ENCODE results near the gene SEC24A. TPM values are rescaled to one million over a fixed set of nuclear protein-coding genes. Genes with fewer than 3 reads are reported as not detected.
A peak's percentile ranks its signal among the peaks of the same experiment; 100 is the strongest.
"Not testable (repeated sequence)": the region's sequence is repeated elsewhere in the genome, so short reads cannot be mapped to it uniquely, and the experiment has no call there.

Gene SEC24A
- total RNA-seq, 2 donors from 2014 or later: 29.9 to 45.4 TPM

DNA sequence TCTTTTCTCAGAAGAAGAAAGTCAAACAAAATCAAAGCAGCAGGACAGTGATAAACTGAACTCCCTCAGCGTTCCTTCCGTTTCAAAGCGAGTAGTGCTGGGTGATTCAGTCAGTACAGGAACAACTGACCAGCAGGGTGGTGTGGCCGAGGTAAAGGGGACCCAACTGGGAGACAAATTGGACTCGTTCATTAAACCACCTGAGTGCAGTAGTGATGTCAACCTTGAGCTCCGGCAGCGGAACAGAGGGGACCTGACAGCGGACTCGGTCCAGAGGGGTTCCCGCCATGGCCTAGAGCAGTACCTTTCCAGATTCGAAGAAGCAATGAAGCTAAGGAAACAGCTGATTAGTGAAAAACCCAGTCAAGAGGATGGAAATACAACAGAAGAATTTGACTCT is 92.5 kb downstream of the SEC24A start:
- no peak for DNase-seq
- H3K9me3 ChIP-seq: no peaks in the 10 kb centered on the region
- no peak overlapping the region for H3K4me3 ChIP-seq
- H3K4me1 ChIP-seq: peaks cover 6% of the 10 kb centered on the region
- no peak overlapping the region for H3K9ac ChIP-seq (ENCODE audit: low read depth in 2 of 2, low read length in 2 of 2)
- TF ChIP-seq CTCF (IDR thresholded peaks at IDR 0.05): no peak
- no peak overlapping the region for H3K27ac ChIP-seq
- intact Hi-C loops (cut with DNase I): no loop called here
- no peaks in the 10 kb centered on the region for H3K27me3 ChIP-seq
- no peaks in the 10 kb centered on the region for H3K36me3 ChIP-seq

GRCh38 chr5:134742134-134742533 is 93.5 kb downstream of the SEC24A start:
- DNase-seq: no peak
- no peak overlapping the region for H3K27ac ChIP-seq

GRCh38 chr5:134749415-134749814 is 100.8 kb downstream of the SEC24A start:
- no peak for DNase-seq

More at GRCh38 chr5:134742134-134742533, 93.5 kb downstream of the SEC24A start:
- intact Hi-C loops (cut with DNase I): no loop called here
- peaks cover 6% of the 10 kb centered on the region for H3K4me1 ChIP-seq
- no peaks in the 10 kb centered on the region for H3K36me3 ChIP-seq
- no peak overlapping the region for H3K9ac ChIP-seq (ENCODE audit: low read depth in 2 of 2, low read length in 2 of 2)
- no peaks in the 10 kb centered on the region for H3K9me3 ChIP-seq
- no peak for TF ChIP-seq CTCF (IDR thresholded peaks at IDR 0.05)
- no peak overlapping the region for H3K4me3 ChIP-seq
- H3K27me3 ChIP-seq: no peaks in the 10 kb centered on the region

DNA sequence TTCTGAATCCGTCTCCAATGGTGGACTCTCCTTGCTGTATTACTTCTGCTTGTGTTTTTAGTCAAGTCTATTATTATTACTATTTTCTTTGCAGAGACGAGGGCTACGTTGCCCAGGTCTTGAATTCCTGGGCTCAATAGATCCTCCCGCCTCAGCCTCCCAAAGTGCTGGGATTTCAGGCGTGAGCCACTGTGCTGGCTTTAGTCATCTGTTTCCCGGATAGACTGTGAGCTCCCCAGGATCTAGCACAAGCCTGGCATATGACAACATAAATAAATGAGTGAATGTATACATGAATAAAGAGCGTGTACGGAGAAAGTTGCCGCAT is 109.6 kb downstream of the SEC24A start:
- peak overlapping the region; percentile 33 to 51 for H3K9ac ChIP-seq (ENCODE audit: low read depth in 2 of 2, low read length in 2 of 2)
- DNase-seq: no peak
- no peaks in the 10 kb centered on the region for H3K27me3 ChIP-seq
- H3K9me3 ChIP-seq: no peaks in the 10 kb centered on the region
- intact Hi-C loops (cut with DNase I): no loop called here
- H3K4me1 ChIP-seq: peaks cover 10% of the 10 kb centered on the region
- TF ChIP-seq CTCF (IDR thresholded peaks at IDR 0.05): no peak
- H3K4me3 ChIP-seq: peak overlapping the region; percentile 85
- peak overlapping the region; percentile 20 for H3K27ac ChIP-seq
- no peaks in the 10 kb centered on the region for H3K36me3 ChIP-seq

More at GRCh38 chr5:134749415-134749814, 100.8 kb downstream of the SEC24A start:
- TF ChIP-seq CTCF (IDR thresholded peaks at IDR 0.05): no peak
- Histone ChIP-seq H3K9me3 (no peaks in the 10 kb centered on the region), H3K27me3 (no peaks in the 10 kb centered on the region), H3K36me3 (no peaks in the 10 kb centered on the region), H3K27ac (no peak overlapping the region), H3K4me1 (no peaks in the 10 kb centered on the region), H3K9ac (ENCODE audit: low read depth in 2 of 2, low read length in 2 of 2) (no peak overlapping the region), H3K4me3 (no peak overlapping the region)
- intact Hi-C loops (cut with DNase I): no loop called here

DNA sequence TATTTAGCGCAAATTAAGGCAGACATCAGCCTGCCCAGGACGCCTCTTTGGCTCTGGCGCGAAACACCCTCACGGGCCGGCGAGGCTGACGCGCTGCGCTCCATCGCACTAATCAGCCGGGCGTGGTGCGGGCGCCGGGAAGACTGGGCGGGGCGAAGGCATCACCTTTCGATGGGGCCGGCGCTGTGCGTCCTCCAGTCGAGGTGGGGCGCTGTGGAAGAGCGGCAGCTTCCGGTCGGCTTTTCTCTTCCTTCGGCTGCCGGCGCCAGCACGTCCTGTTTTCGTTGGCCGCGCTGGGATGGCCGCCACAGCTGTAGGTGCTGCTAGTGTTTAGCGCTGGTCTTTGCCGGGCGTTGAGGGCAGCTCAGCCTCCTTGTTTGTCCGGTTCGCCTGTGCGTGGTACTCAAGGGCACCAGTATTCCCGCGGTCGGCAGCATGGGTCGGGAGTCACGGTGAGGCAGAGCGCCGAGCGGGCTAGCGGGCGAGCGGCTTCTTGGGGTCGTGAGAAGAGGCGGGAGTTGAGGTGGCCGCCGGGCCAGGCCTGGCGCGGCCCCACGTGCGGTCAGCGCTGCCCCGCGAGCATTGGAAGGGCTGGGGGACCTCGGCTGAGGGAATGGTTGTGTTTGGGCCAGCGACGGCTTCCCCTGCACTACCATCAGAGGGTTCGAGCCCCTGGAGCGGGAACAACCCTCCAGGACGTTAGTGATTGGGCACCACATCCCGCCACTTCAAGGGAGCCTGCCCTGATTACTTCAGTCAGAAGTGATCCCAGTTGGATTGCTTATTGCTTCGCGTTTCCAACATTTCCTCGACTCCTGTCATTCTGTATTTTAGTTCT is 110.1 kb downstream of the SEC24A start, which contains the start of gene DDX46:
DDX46 (plus strand) TSS at position 276 of the 838 bp plus-strand sequence; CDS start at position 436, 160 bp downstream.
- H3K27me3 ChIP-seq: no peaks in the 10 kb centered on the region
- no peaks in the 10 kb centered on the region for H3K9me3 ChIP-seq
- peak within 1 kb of the TSS; percentile 68 to 91 for H3K9ac ChIP-seq (ENCODE audit: low read depth in 2 of 2, low read length in 2 of 2)
- intact Hi-C loops (cut with DNase I): no loop called here
- TF ChIP-seq CTCF (IDR thresholded peaks at IDR 0.05): peak; percentile 56
- peak; percentile 97 for DNase-seq
- peaks cover 10% of the 10 kb centered on the region for H3K4me1 ChIP-seq
- H3K4me3 ChIP-seq: peak within 1 kb of the TSS; percentile 85
- H3K27ac ChIP-seq: peak within 1 kb of the TSS; percentile 20
- no peaks in the 10 kb centered on the region for H3K36me3 ChIP-seq

- H3K27me3 ChIP-seq; H3K4me3 ChIP-seq; intact Hi-C loops (cut with DNase I); H3K4me1 ChIP-seq; H3K9me3 ChIP-seq; H3K9ac ChIP-seq (ENCODE audit: low read depth in 2 of 2, low read length in 2 of 2); H3K27ac ChIP-seq; DNase-seq: not testable (repeated sequence)
- H3K36me3 ChIP-seq: peaks cover 19% of the 10 kb centered on the region
Measured at GRCh38 chr5:134767528-134768291, 119.1 kb downstream of the SEC24A start.
